Measurements from ENCODE around the gene AMPD3.

- TF ChIP-seq CTCF (IDR thresholded peaks at IDR 0.05): no peak
- TF ChIP-seq POLR2A (IDR thresholded peaks at IDR 0.05): no peak
Measured at GRCh38 chr11:10541561-10541930, 86.5 kb downstream of the AMPD3 start.
